WERI-Rb-1 (cell line): ENCODE data around the gene UBXN6.

Experiments
- DNase-seq: peaks from one replicate; pipeline ENCODE4 v3.0.0-alpha.2; 2020
- H3K27ac ChIP-seq: fragments of 250-450 bp; sonication (Bioruptor Pico); 2 replicates; pipeline ENCODE4 v1.5.1; 2020; ENCODE audit warnings: mild to moderate bottlenecking, moderate library complexity
- H3K27me3 ChIP-seq: fragments of 250-450 bp; sonication (Bioruptor Pico); 2 replicates; pipeline ENCODE4 v1.5.1; 2021; ENCODE audit warnings: mild to moderate bottlenecking, low read depth, moderate library complexity; ENCODE audit not compliant: insufficient read depth, severe bottlenecking
- H3K36me3 ChIP-seq: fragments of 250-450 bp; sonication (Bioruptor Pico); 2 replicates; pipeline ENCODE4 v1.5.1; 2020; ENCODE audit warnings: mild to moderate bottlenecking, moderate library complexity
- H3K4me3 ChIP-seq: 2 replicates; pipeline ENCODE4 v1.5.1; 2011; ENCODE audit warnings: low read depth, mild to moderate bottlenecking, control low read depth, low read length
- H3K9me3 ChIP-seq: fragments of 250-450 bp; sonication (Bioruptor Pico); 2 replicates; pipeline ENCODE4 v1.5.1; 2021; ENCODE audit warnings: mild to moderate bottlenecking, moderate library complexity; ENCODE audit not compliant: severe bottlenecking
- TF ChIP-seq, protein P1 (sequence below): IDR thresholded peaks from 2 replicates; pipeline ENCODE4 v1.5.1; 2011; ENCODE audit warnings: low read depth, mild to moderate bottlenecking, control low read depth, inconsistent platforms, low read length

Gene UBXN6

GRCh38 chr19:4456476-4456842 is 1.1 kb downstream of the UBXN6 start:
- H3K27ac ChIP-seq = peak overlapping the region; percentile 94
- TF ChIP-seq, protein P1, sequence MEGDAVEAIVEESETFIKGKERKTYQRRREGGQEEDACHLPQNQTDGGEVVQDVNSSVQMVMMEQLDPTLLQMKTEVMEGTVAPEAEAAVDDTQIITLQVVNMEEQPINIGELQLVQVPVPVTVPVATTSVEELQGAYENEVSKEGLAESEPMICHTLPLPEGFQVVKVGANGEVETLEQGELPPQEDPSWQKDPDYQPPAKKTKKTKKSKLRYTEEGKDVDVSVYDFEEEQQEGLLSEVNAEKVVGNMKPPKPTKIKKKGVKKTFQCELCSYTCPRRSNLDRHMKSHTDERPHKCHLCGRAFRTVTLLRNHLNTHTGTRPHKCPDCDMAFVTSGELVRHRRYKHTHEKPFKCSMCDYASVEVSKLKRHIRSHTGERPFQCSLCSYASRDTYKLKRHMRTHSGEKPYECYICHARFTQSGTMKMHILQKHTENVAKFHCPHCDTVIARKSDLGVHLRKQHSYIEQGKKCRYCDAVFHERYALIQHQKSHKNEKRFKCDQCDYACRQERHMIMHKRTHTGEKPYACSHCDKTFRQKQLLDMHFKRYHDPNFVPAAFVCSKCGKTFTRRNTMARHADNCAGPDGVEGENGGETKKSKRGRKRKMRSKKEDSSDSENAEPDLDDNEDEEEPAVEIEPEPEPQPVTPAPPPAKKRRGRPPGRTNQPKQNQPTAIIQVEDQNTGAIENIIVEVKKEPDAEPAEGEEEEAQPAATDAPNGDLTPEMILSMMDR = no peak
- H3K36me3 ChIP-seq = peaks cover 34% of the 10 kb centered on the region
- peak overlapping the region; percentile 57 for H3K4me3 ChIP-seq
- H3K27me3 ChIP-seq = no peaks in the 10 kb centered on the region
- DNase-seq = peak; percentile 96
- no peaks in the 10 kb centered on the region for H3K9me3 ChIP-seq

DNA sequence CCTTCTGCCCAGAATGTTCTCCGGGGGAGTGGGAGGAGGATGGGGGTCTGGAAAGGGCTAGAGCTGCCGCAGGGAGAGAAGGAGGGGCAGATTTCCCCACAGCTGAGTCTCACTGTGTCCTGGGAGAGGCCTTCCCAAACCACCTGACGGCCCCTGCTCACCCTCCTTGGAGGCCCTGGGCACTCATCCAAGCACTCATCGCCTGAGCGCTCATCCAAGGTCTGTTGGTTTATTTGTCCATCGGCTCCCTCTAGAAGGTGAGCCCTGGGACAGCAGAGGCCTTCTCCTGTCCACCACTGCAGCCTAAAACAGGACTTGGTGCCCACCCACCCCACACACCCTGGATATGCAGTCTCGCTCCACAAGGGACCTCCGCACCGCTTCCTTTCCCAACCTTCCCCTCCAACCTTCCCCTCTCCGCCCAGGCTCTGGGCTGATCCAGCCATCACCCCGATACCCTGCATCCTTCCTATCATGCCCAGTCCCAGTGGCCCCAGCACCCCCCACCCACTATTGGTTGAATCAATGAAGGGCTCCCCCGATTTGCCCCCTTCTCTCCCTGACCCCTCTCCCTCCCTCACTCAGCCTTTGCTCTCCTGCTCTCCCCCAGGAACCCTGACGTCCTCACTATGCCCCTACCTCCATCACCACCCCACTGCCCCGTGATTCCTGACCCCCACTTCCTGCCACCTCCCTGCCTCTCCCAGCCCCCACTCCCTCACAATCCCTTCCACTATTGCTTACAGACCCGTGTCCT is 1.7 kb downstream of the UBXN6 start:
- no peaks in the 10 kb centered on the region for H3K9me3 ChIP-seq
- TF ChIP-seq, protein P1 = no peak
- H3K27me3 ChIP-seq = no peaks in the 10 kb centered on the region
- peak overlapping the region; percentile 57 for H3K4me3 ChIP-seq
- DNase-seq = peak; percentile 64
- H3K36me3 ChIP-seq = peaks cover 40% of the 10 kb centered on the region
- peak overlapping the region; percentile 94 for H3K27ac ChIP-seq

DNA sequence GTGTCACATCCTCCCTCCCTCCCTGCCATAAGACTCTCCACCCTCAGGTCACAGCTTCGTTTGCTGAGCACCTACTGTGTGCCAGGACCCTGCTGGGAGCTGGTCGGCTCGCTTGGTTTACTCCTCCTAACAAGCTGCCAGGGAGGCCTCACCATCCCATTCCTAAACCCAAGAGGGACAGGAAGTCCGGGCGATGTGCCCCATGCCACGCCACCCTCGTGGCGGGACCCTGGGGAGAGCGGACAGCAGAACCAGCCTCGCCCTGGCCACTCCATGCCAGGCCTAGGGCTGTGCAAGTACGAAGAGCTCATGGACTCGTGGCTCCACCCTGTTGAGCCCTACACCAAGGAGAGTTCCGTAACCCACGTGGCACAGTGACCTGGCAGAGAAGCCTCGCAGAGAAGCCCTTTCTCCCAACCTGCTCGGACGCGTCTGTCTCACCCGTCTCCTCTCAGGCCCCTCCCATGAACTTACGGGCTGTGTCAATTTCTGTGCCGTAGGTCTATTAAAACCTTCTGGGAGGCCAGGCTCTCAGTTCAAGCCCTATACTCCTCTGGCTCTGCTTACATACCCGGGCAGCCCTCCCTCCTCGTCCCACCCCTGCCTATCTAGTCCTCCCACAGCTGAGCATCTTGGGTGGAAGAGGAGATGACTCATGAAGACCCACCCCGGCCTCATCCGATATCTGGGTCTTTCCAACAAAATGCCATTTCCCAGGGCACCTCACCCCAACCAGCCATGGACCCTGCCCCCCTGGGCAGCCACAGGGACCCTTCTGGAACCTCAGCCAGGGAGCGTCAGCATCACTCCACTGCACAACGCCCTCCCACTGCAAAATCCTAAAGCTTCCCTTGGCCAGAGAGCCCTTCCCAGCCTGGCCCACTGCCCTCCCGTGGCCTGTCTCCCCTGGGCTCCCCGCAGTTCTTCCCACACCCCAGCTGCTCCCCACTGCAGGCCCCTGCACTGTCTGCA is 2.6 kb downstream of the UBXN6 start:
- Histone ChIP-seq H3K27ac (peak overlapping the region; percentile 94), H3K9me3 (no peaks in the 10 kb centered on the region), H3K4me3 (peak overlapping the region; percentile 57), H3K27me3 (no peaks in the 10 kb centered on the region), H3K36me3 (peaks cover 46% of the 10 kb centered on the region)
- no peak for DNase-seq
- TF ChIP-seq, protein P1 = no peak

GRCh38 chr19:4453232-4454179 is 4.1 kb downstream of the UBXN6 start:
- TF ChIP-seq, protein P1 = no peak
- peak overlapping the region; percentile 33; the same call in 1 of the 2 replicates for H3K27ac ChIP-seq
- no peaks in the 10 kb centered on the region for H3K27me3 ChIP-seq
- H3K4me3 ChIP-seq = no peak overlapping the region
- H3K9me3 ChIP-seq = no peaks in the 10 kb centered on the region
- no peak for DNase-seq
- peaks cover 56% of the 10 kb centered on the region for H3K36me3 ChIP-seq

GRCh38 chr19:4452230-4452990 is 5.2 kb downstream of the UBXN6 start:
- Histone ChIP-seq H3K36me3 (peaks cover 67% of the 10 kb centered on the region), H3K9me3 (no peaks in the 10 kb centered on the region), H3K4me3 (no peak overlapping the region), H3K27ac (no peak overlapping the region; the same call in 1 of the 2 replicates), H3K27me3 (no peaks in the 10 kb centered on the region)
- DNase-seq = no peak
- TF ChIP-seq, protein P1 = 0 out of 2 replicates have a peak, but pooled peaks have one; percentile 4
